Activated CD4-positive, alpha-beta T cell treated with anti-CD3 and anti-CD28 coated beads, Interleukin-2, amount 50 U/mL, for 4 hours (primary cell): ENCODE measurements around the gene CBX6.
A peak's percentile ranks its signal among the peaks of the same experiment; 100 is the strongest.
"Not testable (repeated sequence)": the region's sequence is repeated elsewhere in the genome, so short reads cannot be mapped to it uniquely, and the experiment has no call there.

Experiments
- DNase-seq, 2 experiments: peaks; one replicate each; pipeline ENCODE4 v3.0.0-alpha.2; 2020

The CBX6 gene

GRCh38 chr22:38872172-38872830 is at the start of gene CBX6:
CBX6 (minus strand) TSS chr22:38872216; CDS start chr22:38872190, 26 bp downstream.
- peak; percentile 91 for DNase-seq

- DNase-seq = no peak
Observed at GRCh38 chr22:38921806-38922205, 49.8 kb upstream of the CBX6 start.

- no peak for DNase-seq
Observed at GRCh38 chr22:38921120-38921519, 49.1 kb upstream of the CBX6 start.

GRCh38 chr22:38919631-38920190 is 47.7 kb upstream of the CBX6 start:
- DNase-seq = no peak

- no peak for DNase-seq
Observed at GRCh38 chr22:38911434-38911833, 39.4 kb upstream of the CBX6 start.

- no peak for DNase-seq
Observed at GRCh38 chr22:38907767-38908166, 35.8 kb upstream of the CBX6 start.

GRCh38 chr22:38906052-38906451 is 34.0 kb upstream of the CBX6 start:
- no peak for DNase-seq

GRCh38 chr22:38904052-38904617 is 32.1 kb upstream of the CBX6 start:
- DNase-seq = not testable (repeated sequence)

GRCh38 chr22:38901111-38901641 is 29.2 kb upstream of the CBX6 start:
- no peak for DNase-seq

- DNase-seq = no peak
Observed at GRCh38 chr22:38900677-38901076, 28.7 kb upstream of the CBX6 start.

- DNase-seq = no peak
Observed at GRCh38 chr22:38891256-38891655, 19.2 kb upstream of the CBX6 start.

- DNase-seq = no peak
Observed at GRCh38 chr22:38890377-38890776, 18.4 kb upstream of the CBX6 start.

GRCh38 chr22:38886333-38886732 is 14.3 kb upstream of the CBX6 start:
- no peak for DNase-seq

GRCh38 chr22:38882972-38883622 is 11.1 kb upstream of the CBX6 start:
- DNase-seq = no peak

- no peak for DNase-seq
Observed at GRCh38 chr22:38881997-38882879, 10.2 kb upstream of the CBX6 start.

GRCh38 chr22:38881464-38881871 is 9.5 kb upstream of the CBX6 start:
- no peak for DNase-seq

GRCh38 chr22:38879961-38880360 is 7.9 kb upstream of the CBX6 start:
- no peak for DNase-seq

- DNase-seq = no peak
Observed at GRCh38 chr22:38879108-38879729, 7.2 kb upstream of the CBX6 start.

GRCh38 chr22:38878001-38878400 is 6.0 kb upstream of the CBX6 start:
- no peak for DNase-seq

- no peak for DNase-seq
Observed at GRCh38 chr22:38874529-38875222, 2.7 kb upstream of the CBX6 start.
